Rectal smooth muscle tissue (tissue), 1 donor: ENCODE measurements around the gene DIP2B.
"Not testable (repeated sequence)": the region's sequence is repeated elsewhere in the genome, so short reads cannot be mapped to it uniquely, and the experiment has no call there.

Experiments used
- H3K27ac ChIP-seq: one replicate; pipeline ENCODE4 v1.7.0; 2013; ENCODE audit warnings: low read depth, low read length, inconsistent platforms
- H3K27me3 ChIP-seq: one replicate; pipeline ENCODE4 v1.7.0; 2013; ENCODE audit warnings: low read length; ENCODE audit not compliant: control insufficient read depth, insufficient read depth
- H3K36me3 ChIP-seq: one replicate; pipeline ENCODE4 v1.7.0; 2013; ENCODE audit warnings: low read length; ENCODE audit not compliant: control insufficient read depth, insufficient read depth
- H3K4me1 ChIP-seq: one replicate; pipeline ENCODE4 v1.7.0; 2013; ENCODE audit warnings: low read length; ENCODE audit not compliant: control insufficient read depth, insufficient read depth
- H3K4me3 ChIP-seq: one replicate; pipeline ENCODE4 v1.7.0; 2013; ENCODE audit warnings: low read length
- H3K9ac ChIP-seq: one replicate; pipeline ENCODE4 v1.7.0; 2013; ENCODE audit warnings: low read length

Gene DIP2B

GRCh38 chr12:50672158-50672557 is 167.4 kb downstream of the DIP2B start:
- no peaks in the 10 kb centered on the region for H3K4me1 ChIP-seq
- no peak overlapping the region for H3K9ac ChIP-seq
- no peak overlapping the region for H3K4me3 ChIP-seq
- H3K27ac ChIP-seq = no peak overlapping the region
- H3K36me3 ChIP-seq = peaks cover 12% of the 10 kb centered on the region
- no peaks in the 10 kb centered on the region for H3K27me3 ChIP-seq

GRCh38 chr12:50676756-50677155 is 172.0 kb downstream of the DIP2B start:
- Histone ChIP-seq H3K27me3 (no peaks in the 10 kb centered on the region), H3K9ac (no peak overlapping the region), H3K36me3 (peaks cover 16% of the 10 kb centered on the region), H3K27ac (no peak overlapping the region), H3K4me1 (no peaks in the 10 kb centered on the region), H3K4me3 (no peak overlapping the region)

DNA sequence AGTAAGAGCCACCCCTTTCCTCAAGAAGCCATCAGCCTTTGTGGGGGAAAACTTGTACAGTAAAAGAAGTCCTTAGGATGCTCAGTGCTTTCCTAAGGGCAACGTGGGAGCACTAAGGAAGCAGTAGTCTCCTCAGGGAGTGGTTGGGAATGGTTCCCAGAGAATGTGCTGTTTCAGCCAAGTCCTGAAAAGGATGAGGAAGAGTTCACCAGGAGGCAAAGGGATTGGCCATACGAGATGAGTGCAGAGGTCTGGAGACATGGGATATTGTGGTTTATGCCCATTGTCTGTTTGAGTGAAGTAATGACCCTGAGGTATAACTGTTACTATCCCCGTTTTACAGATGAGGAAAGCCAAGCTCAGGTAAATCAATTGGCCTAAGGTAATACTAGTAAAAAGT is 173.1 kb downstream of the DIP2B start:
- Histone ChIP-seq H3K4me1 (no peaks in the 10 kb centered on the region), H3K36me3 (peaks cover 16% of the 10 kb centered on the region), H3K27me3 (no peaks in the 10 kb centered on the region), H3K9ac (no peak overlapping the region), H3K4me3 (no peak overlapping the region), H3K27ac (no peak overlapping the region)

GRCh38 chr12:50678650-50679365 is 174.0 kb downstream of the DIP2B start:
- H3K27me3 ChIP-seq = no peaks in the 10 kb centered on the region
- H3K4me1 ChIP-seq = no peaks in the 10 kb centered on the region
- H3K9ac ChIP-seq = no peak overlapping the region
- H3K27ac ChIP-seq = no peak overlapping the region
- no peak overlapping the region for H3K4me3 ChIP-seq
- H3K36me3 ChIP-seq = peaks cover 16% of the 10 kb centered on the region

- no peaks in the 10 kb centered on the region for H3K4me1 ChIP-seq
- H3K4me3 ChIP-seq = no peak overlapping the region
- peaks cover 15% of the 10 kb centered on the region for H3K36me3 ChIP-seq
- H3K27ac ChIP-seq = no peak overlapping the region
- H3K9ac ChIP-seq = no peak overlapping the region
- H3K27me3 ChIP-seq = no peaks in the 10 kb centered on the region
Observed at GRCh38 chr12:50679612-50680011, 174.8 kb downstream of the DIP2B start.

GRCh38 chr12:50681064-50681463 is 176.3 kb downstream of the DIP2B start:
- not testable (repeated sequence) for H3K4me3 ChIP-seq, H3K27ac ChIP-seq, H3K4me1 ChIP-seq, H3K27me3 ChIP-seq, H3K9ac ChIP-seq
- peaks cover 16% of the 10 kb centered on the region for H3K36me3 ChIP-seq

DNA sequence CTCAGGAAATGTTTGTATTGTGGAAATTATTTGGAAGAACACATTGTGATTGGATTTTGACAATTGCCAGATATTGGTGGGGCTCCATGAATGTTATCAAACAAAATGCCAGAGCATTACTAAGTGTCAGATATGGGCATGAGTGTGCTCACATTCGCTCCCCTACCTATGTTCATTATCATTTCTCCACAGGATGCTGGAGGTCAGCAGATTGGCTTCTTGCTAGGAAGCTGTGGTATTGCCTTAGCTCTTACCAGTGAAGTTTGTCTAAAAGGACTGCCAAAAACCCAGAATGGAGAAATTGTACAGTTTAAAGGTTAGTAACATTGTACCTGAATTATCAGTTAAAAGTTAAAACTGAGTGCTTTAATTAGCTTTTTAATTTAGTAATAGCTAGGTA is 180.9 kb downstream of the DIP2B start:
- H3K27me3 ChIP-seq = no peaks in the 10 kb centered on the region
- no peaks in the 10 kb centered on the region for H3K4me1 ChIP-seq
- H3K36me3 ChIP-seq = peaks cover 7% of the 10 kb centered on the region
- no peak overlapping the region for H3K4me3 ChIP-seq
- H3K9ac ChIP-seq = no peak overlapping the region
- no peak overlapping the region for H3K27ac ChIP-seq

DNA sequence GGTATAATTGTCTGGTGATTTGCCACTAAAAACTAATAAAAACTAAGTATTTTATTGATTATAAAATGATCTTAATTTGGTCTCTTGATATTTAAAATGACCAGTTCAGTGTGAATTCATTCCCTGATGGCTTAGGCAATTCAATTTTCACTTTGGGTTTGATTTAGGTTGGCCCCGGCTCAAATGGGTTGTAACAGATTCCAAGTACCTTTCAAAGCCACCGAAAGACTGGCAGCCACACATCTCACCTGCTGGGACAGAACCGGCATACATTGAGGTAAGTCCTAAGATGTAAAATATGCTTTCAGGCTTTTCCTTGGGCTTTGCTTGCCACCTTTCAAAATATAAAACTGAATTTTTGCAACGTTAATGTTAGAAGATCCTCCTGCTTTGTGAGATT is 181.6 kb downstream of the DIP2B start:
- Histone ChIP-seq H3K27me3 (no peaks in the 10 kb centered on the region), H3K27ac (no peak overlapping the region), H3K9ac (no peak overlapping the region), H3K36me3 (peaks cover 7% of the 10 kb centered on the region), H3K4me3 (no peak overlapping the region), H3K4me1 (no peaks in the 10 kb centered on the region)

DNA sequence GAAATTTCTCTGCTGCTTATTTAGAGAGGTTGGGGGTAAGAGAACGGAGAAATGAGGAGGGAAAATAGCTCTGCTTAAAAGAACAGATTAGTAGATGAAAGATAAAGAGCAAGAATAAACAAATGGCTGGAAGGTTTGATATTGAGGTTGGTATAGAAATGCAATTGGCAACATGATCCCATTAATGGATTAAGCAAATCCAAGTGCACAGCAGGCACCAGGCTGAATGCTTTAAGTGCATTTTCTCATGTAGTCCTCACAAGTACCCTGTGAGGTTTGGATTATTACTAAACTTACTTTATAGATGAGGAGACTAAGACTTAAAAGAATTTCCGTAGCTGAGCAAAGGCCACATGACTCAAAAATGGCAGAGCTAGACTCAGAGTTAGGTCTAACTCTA is 182.2 kb downstream of the DIP2B start:
- Histone ChIP-seq H3K4me3 (no peak overlapping the region), H3K4me1 (no peaks in the 10 kb centered on the region), H3K27me3 (no peaks in the 10 kb centered on the region), H3K9ac (no peak overlapping the region), H3K27ac (no peak overlapping the region), H3K36me3 (peaks cover 7% of the 10 kb centered on the region)

GRCh38 chr12:50689437-50689836 is 184.7 kb downstream of the DIP2B start:
- Histone ChIP-seq H3K9ac (no peak overlapping the region), H3K36me3 (peaks cover 14% of the 10 kb centered on the region), H3K27ac (no peak overlapping the region)

GRCh38 chr12:50690925-50691324 is 186.1 kb downstream of the DIP2B start:
- Histone ChIP-seq H3K4me1 (no peaks in the 10 kb centered on the region), H3K27me3 (no peaks in the 10 kb centered on the region), H3K4me3 (no peak overlapping the region), H3K9ac (no peak overlapping the region), H3K27ac (no peak overlapping the region), H3K36me3 (peaks cover 14% of the 10 kb centered on the region)

More at GRCh38 chr12:50689437-50689836, 184.7 kb downstream of the DIP2B start:
- H3K4me1 ChIP-seq = no peaks in the 10 kb centered on the region
- no peaks in the 10 kb centered on the region for H3K27me3 ChIP-seq
- H3K4me3 ChIP-seq = no peak overlapping the region

- H3K4me1 ChIP-seq = no peaks in the 10 kb centered on the region
- no peak overlapping the region for H3K9ac ChIP-seq
- no peak overlapping the region for H3K27ac ChIP-seq
- no peaks in the 10 kb centered on the region for H3K27me3 ChIP-seq
- H3K36me3 ChIP-seq = peaks cover 24% of the 10 kb centered on the region
- no peak overlapping the region for H3K4me3 ChIP-seq
Observed at GRCh38 chr12:50695961-50696360, 191.2 kb downstream of the DIP2B start.

DNA sequence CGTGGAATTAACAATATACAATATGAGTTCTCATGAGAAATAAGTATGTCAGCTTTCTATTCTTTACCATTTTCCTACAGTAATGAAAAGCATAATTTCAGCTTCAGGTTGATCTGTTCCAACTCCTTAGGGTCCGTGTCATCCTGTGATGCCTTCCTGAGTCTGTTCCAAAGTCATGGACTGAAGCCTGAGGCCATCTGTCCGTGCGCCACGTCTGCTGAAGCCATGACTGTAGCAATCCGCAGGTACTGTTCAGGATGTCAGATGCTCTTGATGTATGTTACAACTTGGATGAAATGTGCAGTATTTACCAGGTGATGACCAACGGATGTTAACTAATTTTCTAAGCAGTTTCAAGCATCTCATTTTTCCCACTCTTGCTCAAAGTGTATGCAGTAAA is 192.1 kb downstream of the DIP2B start:
- H3K4me3 ChIP-seq = no peak overlapping the region
- no peaks in the 10 kb centered on the region for H3K27me3 ChIP-seq
- H3K27ac ChIP-seq = no peak overlapping the region
- H3K4me1 ChIP-seq = no peaks in the 10 kb centered on the region
- H3K36me3 ChIP-seq = peaks cover 24% of the 10 kb centered on the region
- H3K9ac ChIP-seq = no peak overlapping the region
